Mesodermal cell (in vitro differentiated cells): Measurements from ENCODE around the gene TMEM126B.
"Not testable (repeated sequence)": the region's sequence is repeated elsewhere in the genome, so short reads cannot be mapped to it uniquely, and the experiment has no call there.

Experiments used
- H3K27ac ChIP-seq: 2 replicates; pipeline ENCODE4 v1.7.0; 2013; ENCODE audit warnings: mild to moderate bottlenecking, low read depth, low read length, moderate library complexity; ENCODE audit not compliant: severe bottlenecking
- H3K36me3 ChIP-seq: 2 replicates; pipeline ENCODE4 v1.7.1; 2013; ENCODE audit warnings: mild to moderate bottlenecking, low read length, moderate library complexity; ENCODE audit not compliant: control insufficient read depth, insufficient read depth
- H3K4me1 ChIP-seq: one replicate; pipeline ENCODE4 v1.7.1; 2013; ENCODE audit warnings: mild to moderate bottlenecking, low read length; ENCODE audit not compliant: insufficient read depth, control insufficient read depth, poor library complexity, severe bottlenecking
- H3K4me3 ChIP-seq: 2 replicates; pipeline ENCODE4 v1.7.0; 2013; ENCODE audit warnings: low read length, control low read depth, mild to moderate bottlenecking; ENCODE audit not compliant: insufficient read depth, poor library complexity, severe bottlenecking; ENCODE audit errors: extremely low read depth
- H3K9me3 ChIP-seq: 2 replicates; pipeline ENCODE4 v1.7.1; 2013; ENCODE audit warnings: mild to moderate bottlenecking, low read length, moderate library complexity; ENCODE audit not compliant: control insufficient read depth
- WGBS, 2 experiments: methylation state at CpG; one replicate each; pipeline ENCODE4 v1.1.5; 2013; ENCODE audit warnings: missing lambda C conversion rate in 2 of 2; ENCODE audit not compliant: insufficient coverage in 2 of 2; 5-methylcytosine and 5-hydroxymethylcytosine counted together

TMEM126B gene

GRCh38 chr11:85647604-85648299 lies 19.4 kb downstream of the TMEM126B start, which contains the start of gene TMEM126A:
Gene TMEM126A, plus strand, starts transcription at chr11:85647967. Its CDS starts 2,289 bp downstream, at chr11:85650256.
- no peaks in the 10 kb centered on the region for H3K4me1 ChIP-seq
- 0 to 1% methylated on average over 25 of the region's 33 CpGs for WGBS, 2 experiments
- H3K27ac ChIP-seq = peak within 1 kb of the TSS; percentile 68
- H3K36me3 ChIP-seq = peaks cover 11% of the 10 kb centered on the region
- H3K4me3 ChIP-seq = peak within 1 kb of the TSS; percentile 63
- H3K9me3 ChIP-seq = no peaks in the 10 kb centered on the region

- Histone ChIP-seq H3K9me3 (no peaks in the 10 kb centered on the region), H3K4me3 (no peak overlapping the region)
- WGBS, 2 experiments = 83 to 90% methylated on average over 1 of the region's 1 CpG
Measured at GRCh38 chr11:85651118-85651517, 22.7 kb downstream of the TMEM126B start.

GRCh38 chr11:85652786-85653447 lies 24.5 kb downstream of the TMEM126B start:
- Histone ChIP-seq H3K9me3 (no peaks in the 10 kb centered on the region), H3K4me3 (no peak overlapping the region), H3K36me3 (peaks cover 40% of the 10 kb centered on the region), H3K27ac (no peak overlapping the region), H3K4me1 (no peaks in the 10 kb centered on the region)
- 90% methylated on average over 1 of the region's 3 CpGs; no CpG with 5 or more reads in 1 of the 2 experiments for WGBS, 2 experiments

More at GRCh38 chr11:85651118-85651517, 22.7 kb downstream of the TMEM126B start:
- H3K36me3 ChIP-seq = peaks cover 31% of the 10 kb centered on the region
- H3K27ac ChIP-seq = no peak overlapping the region
- H3K4me1 ChIP-seq = no peaks in the 10 kb centered on the region

GRCh38 chr11:85654343-85654742 lies 25.9 kb downstream of the TMEM126B start:
- not testable (repeated sequence) for H3K4me3 ChIP-seq, H3K27ac ChIP-seq, H3K4me1 ChIP-seq, H3K9me3 ChIP-seq
- 100% methylated on average over 2 of the region's 4 CpGs; no CpG with 5 or more reads in 1 of the 2 experiments for WGBS, 2 experiments
- H3K36me3 ChIP-seq = peaks cover 45% of the 10 kb centered on the region

GRCh38 chr11:85656777-85657176 lies 28.4 kb downstream of the TMEM126B start:
- Histone ChIP-seq H3K4me1 (no peaks in the 10 kb centered on the region), H3K36me3 (peaks cover 41% of the 10 kb centered on the region), H3K9me3 (no peaks in the 10 kb centered on the region), H3K27ac (no peak overlapping the region), H3K4me3 (no peak overlapping the region)
- no CpG with 5 or more reads among the region's 1 CpG for WGBS, 2 experiments

- Histone ChIP-seq H3K27ac (no peak overlapping the region), H3K9me3 (no peaks in the 10 kb centered on the region), H3K4me3 (no peak overlapping the region), H3K36me3 (peaks cover 34% of the 10 kb centered on the region), H3K4me1 (no peaks in the 10 kb centered on the region)
- no CpG with 5 or more reads among the region's 1 CpG for WGBS, 2 experiments
Measured at GRCh38 chr11:85658180-85658579, 29.8 kb downstream of the TMEM126B start.

- peak overlapping the region; percentile 86 for H3K4me3 ChIP-seq
- peaks cover 10% of the 10 kb centered on the region for H3K36me3 ChIP-seq
- no peak overlapping the region for H3K27ac ChIP-seq
- WGBS, 2 experiments = no CpG with 5 or more reads among the region's 4 CpGs
- no peaks in the 10 kb centered on the region for H3K4me1 ChIP-seq
- no peaks in the 10 kb centered on the region for H3K9me3 ChIP-seq
Measured at GRCh38 chr11:85661972-85662664, 33.7 kb downstream of the TMEM126B start.

GRCh38 chr11:85663080-85663752 lies 34.8 kb downstream of the TMEM126B start:
- no peak overlapping the region for H3K27ac ChIP-seq
- H3K4me3 ChIP-seq = peak overlapping the region; percentile 86
- no peaks in the 10 kb centered on the region for H3K4me1 ChIP-seq
- peaks cover 9% of the 10 kb centered on the region for H3K36me3 ChIP-seq
- H3K9me3 ChIP-seq = no peaks in the 10 kb centered on the region
- 2% methylated on average over 3 to 7 of the region's 10 CpGs for WGBS, 2 experiments

- H3K4me3 ChIP-seq = peak overlapping the region; percentile 86
- no peaks in the 10 kb centered on the region for H3K4me1 ChIP-seq
- peak overlapping the region; percentile 96 for H3K27ac ChIP-seq
- H3K36me3 ChIP-seq = peaks cover 3% of the 10 kb centered on the region
- 0% methylated on average over 54 to 66 of the region's 73 CpGs for WGBS, 2 experiments
- H3K9me3 ChIP-seq = no peaks in the 10 kb centered on the region
Measured at GRCh38 chr11:85663753-85664614, 35.6 kb downstream of the TMEM126B start.
